ENCODE data around the gene C19orf85. TPM values are rescaled to one million over a fixed set of nuclear protein-coding genes. Genes with fewer than 3 reads are reported as not detected.

Gene C19orf85
- total and polyA plus RNA-seq, 12 donors: not detected

GRCh38 chr19:55463583-55464031, 944 bp downstream of the C19orf85 start:
- no peak overlapping the region for H3K27ac ChIP-seq
- ATAC-seq: no peak
- intact Hi-C loops (cut with DNase I): loop anchor here in 1 of 10 donors (5.0 kb wide), 1 partner anchor 76 kb away; the partner anchor contains the start of gene RPL28

GRCh38 chr19:55462722-55463121, 1.8 kb downstream of the C19orf85 start:
- TF ChIP-seq, protein P1, sequence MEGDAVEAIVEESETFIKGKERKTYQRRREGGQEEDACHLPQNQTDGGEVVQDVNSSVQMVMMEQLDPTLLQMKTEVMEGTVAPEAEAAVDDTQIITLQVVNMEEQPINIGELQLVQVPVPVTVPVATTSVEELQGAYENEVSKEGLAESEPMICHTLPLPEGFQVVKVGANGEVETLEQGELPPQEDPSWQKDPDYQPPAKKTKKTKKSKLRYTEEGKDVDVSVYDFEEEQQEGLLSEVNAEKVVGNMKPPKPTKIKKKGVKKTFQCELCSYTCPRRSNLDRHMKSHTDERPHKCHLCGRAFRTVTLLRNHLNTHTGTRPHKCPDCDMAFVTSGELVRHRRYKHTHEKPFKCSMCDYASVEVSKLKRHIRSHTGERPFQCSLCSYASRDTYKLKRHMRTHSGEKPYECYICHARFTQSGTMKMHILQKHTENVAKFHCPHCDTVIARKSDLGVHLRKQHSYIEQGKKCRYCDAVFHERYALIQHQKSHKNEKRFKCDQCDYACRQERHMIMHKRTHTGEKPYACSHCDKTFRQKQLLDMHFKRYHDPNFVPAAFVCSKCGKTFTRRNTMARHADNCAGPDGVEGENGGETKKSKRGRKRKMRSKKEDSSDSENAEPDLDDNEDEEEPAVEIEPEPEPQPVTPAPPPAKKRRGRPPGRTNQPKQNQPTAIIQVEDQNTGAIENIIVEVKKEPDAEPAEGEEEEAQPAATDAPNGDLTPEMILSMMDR (IDR thresholded peaks at IDR 0.05): no peak
- no peak for ATAC-seq
- Histone ChIP-seq H3K4me3 (peak overlapping the region in 1 of 10 donors; percentile 86), H3K36me3 (no peaks in the 10 kb centered on the region), H3K27ac (no peak overlapping the region), H3K9me3 (no peaks in the 10 kb centered on the region), H3K27me3 (no peaks in the 10 kb centered on the region), H3K4me1 (peaks cover 0 to 36% (median 21%) of the 10 kb centered on the region in 9 donors)
- intact Hi-C loops (cut with DNase I): loop anchor here in 1 of 10 donors (5.0 kb wide), 1 partner anchor 75 kb away; the partner anchor contains the start of gene RPL28
- no peak for DNase-seq
- 81 to 86% methylated on average over 11 of the region's 11 CpGs for WGBS, 2 donors

More at GRCh38 chr19:55463583-55464031, 944 bp downstream of the C19orf85 start:
- no peak overlapping the region for H3K4me3 ChIP-seq
- TF ChIP-seq, protein P1 (IDR thresholded peaks at IDR 0.05): no peak
- H3K27me3 ChIP-seq: no peaks in the 10 kb centered on the region
- WGBS, 2 donors: 72 to 73% methylated on average over 15 of the region's 15 CpGs
- peak in 1 of 2 donors; percentile 15 for DNase-seq
- H3K36me3 ChIP-seq: no peaks in the 10 kb centered on the region
- peaks cover 0 to 39% (median 25%) of the 10 kb centered on the region in 9 donors for H3K4me1 ChIP-seq
- no peaks in the 10 kb centered on the region for H3K9me3 ChIP-seq

- intact Hi-C loops (cut with DNase I): loop anchor here in 1 of 10 donors (5.0 kb wide), 1 partner anchor 75 kb away; the partner anchor contains the start of gene RPL28
- no peaks in the 10 kb centered on the region for H3K9me3 ChIP-seq
- no peaks in the 10 kb centered on the region for H3K27me3 ChIP-seq
- H3K36me3 ChIP-seq: no peaks in the 10 kb centered on the region
- 11 to 12% methylated on average over 24 to 27 of the region's 27 CpGs for WGBS, 2 donors
- peak overlapping the region; percentile 41 to 86 (median 74) for H3K4me3 ChIP-seq
- TF ChIP-seq, protein P1 (IDR thresholded peaks at IDR 0.05): no peak
- peak overlapping the region in 9 of 10 donors; percentile 58 to 95 (median 76) for H3K27ac ChIP-seq
- ATAC-seq: no peak
- peaks cover 0 to 30% (median 17%) of the 10 kb centered on the region in 9 donors for H3K4me1 ChIP-seq
- no peak for DNase-seq
These were observed 2.5 kb downstream of the C19orf85 start for GRCh38 chr19:55461974-55462626.

DNA sequence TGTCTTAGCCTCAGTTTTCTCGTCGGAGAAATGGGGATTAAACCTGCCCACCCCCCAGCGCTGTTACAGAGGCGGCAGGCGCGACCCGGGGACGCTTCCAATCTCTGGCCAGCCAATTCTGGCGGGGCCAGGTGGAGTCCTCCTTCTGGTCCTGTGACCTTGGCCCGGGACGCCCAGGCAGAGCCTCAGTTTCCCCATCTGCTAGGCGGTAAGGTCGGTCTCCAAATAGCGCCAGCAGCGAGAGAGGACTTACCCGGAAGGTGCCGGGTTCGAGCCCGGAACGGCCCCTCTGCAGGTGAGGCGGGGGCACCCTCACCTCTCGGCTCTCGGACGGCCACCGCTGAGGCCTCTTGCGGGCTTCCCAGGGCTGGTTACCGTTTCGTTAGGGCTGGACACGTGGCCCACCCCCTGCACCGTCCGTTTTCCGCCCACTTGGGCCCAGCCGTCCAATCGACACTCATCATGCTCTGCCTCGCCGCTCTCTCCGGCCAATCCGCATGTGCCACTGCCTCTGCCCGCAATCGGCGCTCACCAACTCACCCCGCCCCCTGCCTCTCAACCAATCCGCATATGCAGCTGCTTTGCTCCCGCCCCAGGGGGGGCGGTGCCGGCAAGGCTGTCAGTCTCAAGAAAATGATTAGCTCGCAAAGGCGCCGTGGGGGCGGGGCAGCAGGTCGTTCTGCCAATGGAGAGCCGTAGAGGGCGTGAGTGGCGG, 3.1 kb downstream of the C19orf85 start, which contains the start of gene ISOC2:
ISOC2 (minus strand) TSS at position 384 of the 715 bp plus-strand sequence. CDS start 5,156 bp downstream, outside the sequence.
- TF ChIP-seq, protein P1 (IDR thresholded peaks at IDR 0.05): peak in 2 of 9 donors; percentile 9 to 11
- Histone ChIP-seq H3K27me3 (no peaks in the 10 kb centered on the region), H3K36me3 (peaks cover 0 to 1% (median 0%) of the 10 kb centered on the region in 9 donors), H3K27ac (peak within 1 kb of the TSS; percentile 72 to 95 (median 88)), H3K4me1 (peaks cover 0 to 29% (median 17%) of the 10 kb centered on the region in 9 donors), H3K9me3 (no peaks in the 10 kb centered on the region), H3K4me3 (peak within 1 kb of the TSS; percentile 48 to 86 (median 78))
- intact Hi-C loops (cut with DNase I): loop anchor here in 1 of 10 donors (5.0 kb wide), 1 partner anchor 74 kb away; the partner anchor contains the start of gene RPL28
- DNase-seq (peak; percentile 100), ATAC-seq (peak; percentile 94 to 97 (median 95))
- WGBS, 2 donors: 1% methylated on average over 54 of the region's 54 CpGs

Data from heart right ventricle (tissue), 16 donors.